CD4-positive, alpha-beta T cell treated with Interleukin-10 for 1 hour (primary cell): ENCODE data around the gene SRGN.

ENCODE experiments used
- DNase-seq: peaks from one replicate; pipeline ENCODE4 v3.0.0-alpha.2; 2020

SRGN gene

GRCh38 chr10:69061305-69062161 is 26.4 kb upstream of the SRGN start:
- peak; percentile 48 for DNase-seq

- DNase-seq: no peak
Observed at GRCh38 chr10:69062901-69063300, 25.0 kb upstream of the SRGN start.

GRCh38 chr10:69064762-69065328 is 23.1 kb upstream of the SRGN start:
- no peak for DNase-seq

- DNase-seq: peak; percentile 24
Observed at GRCh38 chr10:69065406-69066361, 22.2 kb upstream of the SRGN start.

GRCh38 chr10:69067189-69067588 is 20.7 kb upstream of the SRGN start:
- DNase-seq: no peak

- no peak for DNase-seq
Observed at GRCh38 chr10:69068549-69068948, 19.4 kb upstream of the SRGN start.

- no peak for DNase-seq
Observed at GRCh38 chr10:69069090-69070042, 18.5 kb upstream of the SRGN start.

GRCh38 chr10:69070951-69071350 is 17.0 kb upstream of the SRGN start:
- DNase-seq: no peak

GRCh38 chr10:69071610-69072009 is 16.3 kb upstream of the SRGN start:
- no peak for DNase-seq

GRCh38 chr10:69073026-69073425 is 14.9 kb upstream of the SRGN start:
- no peak for DNase-seq

- no peak for DNase-seq
Observed at GRCh38 chr10:69073736-69074364, 14.1 kb upstream of the SRGN start.

GRCh38 chr10:69074532-69074931 is 13.4 kb upstream of the SRGN start:
- DNase-seq: no peak

- DNase-seq: no peak
Observed at GRCh38 chr10:69075431-69075830, 12.5 kb upstream of the SRGN start.

GRCh38 chr10:69078311-69078710 is 9.6 kb upstream of the SRGN start:
- no peak for DNase-seq

- no peak for DNase-seq
Observed at GRCh38 chr10:69080226-69080625, 7.7 kb upstream of the SRGN start.

- DNase-seq: no peak
Observed at GRCh38 chr10:69086001-69086509, 1.8 kb upstream of the SRGN start.

GRCh38 chr10:69088471-69088769 is 517 bp downstream of the SRGN start:
- DNase-seq: peak; percentile 54

GRCh38 chr10:69088801-69089501 is 1.0 kb downstream of the SRGN start:
- DNase-seq: peak; percentile 88

GRCh38 chr10:69089638-69090599 is 2.0 kb downstream of the SRGN start:
- peak; percentile 92 for DNase-seq

- DNase-seq: no peak
Observed at GRCh38 chr10:69090685-69091084, 2.8 kb downstream of the SRGN start.
